Right ventricle myocardium superior (tissue), 1 donor: ENCODE measurements around the gene STC2. TPM values are rescaled to one million over a fixed set of nuclear protein-coding genes. Genes with fewer than 3 reads are reported as not detected.
A peak's percentile ranks its signal among the peaks of the same experiment; 100 is the strongest.

ENCODE experiments used
- ATAC-seq: fragments of 200-7000 bp; cut with Tn5 transposase; one replicate; pipeline ENCODE4 v1.9.1; 2020; ENCODE audit warnings: mild to moderate bottlenecking; ENCODE audit not compliant: poor library complexity
- DNase-seq: peaks from one replicate; pipeline ENCODE4 v3.0.0-alpha.2; 2020
- intact Hi-C: fragments of 100-400 bp; cut with DNase I; formaldehyde crosslinking; loops from one replicate; pipeline ENCODE4 v1.11.2; 2022
- total RNA-seq: library from RNA; stranded (reverse); fragmentation: NEBNext Ultra II Directional; extraction: Animal tissue kit (Norgen Biotek cat#: 25700); gene quantifications from one replicate; pipeline ENCODE4 v1.2.1, GENCODE V29; 2021
- donor health status: DM: no; HTN: yes; CAD: no; lungs with severe emphysema.

Gene STC2
- total RNA-seq, 1 donor from 2014 or later, result 9.6 TPM

- intact Hi-C loops, result no loop called here
- DNase-seq (no peak), ATAC-seq (no peak)
These were observed 11.7 kb downstream of the STC2 start for GRCh38 chr5:173316339-173317020.

GRCh38 chr5:173315495-173316338 is 12.5 kb downstream of the STC2 start:
- ATAC-seq, result peak; percentile 38
- DNase-seq, result no peak
- intact Hi-C loops, result no loop called here

GRCh38 chr5:173314166-173314952 is 13.9 kb downstream of the STC2 start:
- intact Hi-C loops, result no loop called here
- no peak for ATAC-seq
- DNase-seq, result no peak

- DNase-seq (no peak), ATAC-seq (no peak)
- intact Hi-C loops, result no loop called here
These were observed 14.8 kb downstream of the STC2 start for GRCh38 chr5:173313351-173313801.

GRCh38 chr5:173312821-173313220 is 15.4 kb downstream of the STC2 start:
- intact Hi-C loops, result no loop called here
- ATAC-seq (no peak), DNase-seq (no peak)

- ATAC-seq (no peak), DNase-seq (no peak)
- intact Hi-C loops, result no loop called here
These were observed 16.2 kb downstream of the STC2 start for GRCh38 chr5:173311818-173312585.

GRCh38 chr5:173310861-173311785 is 17.1 kb downstream of the STC2 start:
- intact Hi-C loops, result no loop called here
- ATAC-seq (peak; percentile 80), DNase-seq (peak; percentile 78)

GRCh38 chr5:173310218-173310769 is 17.9 kb downstream of the STC2 start:
- ATAC-seq (peak; percentile 25), DNase-seq (no peak)
- intact Hi-C loops, result no loop called here

- ATAC-seq (no peak), DNase-seq (no peak)
- intact Hi-C loops, result no loop called here
These were observed 18.5 kb downstream of the STC2 start for GRCh38 chr5:173309731-173310130.

- ATAC-seq (no peak), DNase-seq (no peak)
- intact Hi-C loops, result no loop called here
These were observed 20.0 kb downstream of the STC2 start for GRCh38 chr5:173308226-173308625.

GRCh38 chr5:173307695-173308094 is 20.5 kb downstream of the STC2 start:
- DNase-seq (no peak), ATAC-seq (no peak)
- intact Hi-C loops, result no loop called here

GRCh38 chr5:173306695-173307094 is 21.5 kb downstream of the STC2 start:
- DNase-seq, result no peak
- intact Hi-C loops, result no loop called here
- ATAC-seq, result no peak

GRCh38 chr5:173304591-173304988 is 23.6 kb downstream of the STC2 start:
- DNase-seq, result no peak
- intact Hi-C loops, result no loop called here
- ATAC-seq, result no peak

GRCh38 chr5:173303878-173304590 is 24.2 kb downstream of the STC2 start:
- intact Hi-C loops, result no loop called here
- ATAC-seq (no peak), DNase-seq (no peak)

GRCh38 chr5:173302546-173303155 is 25.6 kb downstream of the STC2 start:
- intact Hi-C loops, result no loop called here
- ATAC-seq (no peak), DNase-seq (no peak)
